T-helper 2 cell treated with Interferon-gamma antibody and Interleukin-4, amounts not matched to agents 5 μg/mL and 100 μg/mL, for 36 hours (primary cell): ENCODE results near the gene SEPTIN10.

ENCODE experiments used
- DNase-seq: peaks from one replicate; pipeline ENCODE4 v3.0.0; 2021; ENCODE audit warnings: low spot score
- H3K27ac Mint-ChIP-seq: one replicate; pipeline ENCODE4 v1.8.0; 2021; ENCODE audit warnings: mild to moderate bottlenecking, mixed read lengths
- H3K27me3 Mint-ChIP-seq: one replicate; pipeline ENCODE4 v1.8.0; 2021; ENCODE audit warnings: low read depth, mixed read lengths
- H3K36me3 Mint-ChIP-seq: one replicate; pipeline ENCODE4 v1.8.0; 2021; ENCODE audit warnings: low read depth, mixed read lengths
- H3K4me1 Mint-ChIP-seq: one replicate; pipeline ENCODE4 v1.8.0; 2021; ENCODE audit warnings: low read depth, mixed read lengths
- H3K4me3 Mint-ChIP-seq: one replicate; pipeline ENCODE4 v1.8.0; 2022; ENCODE audit warnings: mild to moderate bottlenecking, moderate library complexity, mixed read lengths
- H3K9me3 Mint-ChIP-seq: one replicate; pipeline ENCODE4 v1.8.0; 2021; ENCODE audit warnings: mixed read lengths

SEPTIN10 gene

DNA sequence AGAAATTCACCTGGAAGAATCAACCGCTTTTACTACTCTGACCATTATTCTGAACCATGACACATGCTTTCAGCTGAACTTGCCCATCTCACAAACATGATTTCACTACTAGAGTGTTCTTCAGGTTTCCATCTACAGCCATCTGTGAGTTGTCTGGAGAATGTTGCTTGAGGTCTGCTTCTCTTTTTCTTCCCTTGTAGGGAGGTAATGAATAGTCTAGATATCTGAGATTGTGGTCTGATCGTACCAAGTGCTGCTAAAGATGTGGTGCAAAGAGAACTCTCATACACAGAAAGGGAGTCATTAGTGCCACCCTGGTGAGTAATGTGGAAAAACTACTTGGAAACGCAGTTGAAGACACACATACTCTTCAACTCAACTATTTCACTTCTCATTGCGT lies 10.6 kb upstream of the SEPTIN10 start:
- Mint-ChIP-seq H3K27ac (no peak overlapping the region), H3K4me1 (no peaks in the 10 kb centered on the region), H3K9me3 (no peaks in the 10 kb centered on the region), H3K27me3 (peaks cover 5% of the 10 kb centered on the region), H3K36me3 (no peaks in the 10 kb centered on the region), H3K4me3 (no peak overlapping the region)
- no peak for DNase-seq

DNA sequence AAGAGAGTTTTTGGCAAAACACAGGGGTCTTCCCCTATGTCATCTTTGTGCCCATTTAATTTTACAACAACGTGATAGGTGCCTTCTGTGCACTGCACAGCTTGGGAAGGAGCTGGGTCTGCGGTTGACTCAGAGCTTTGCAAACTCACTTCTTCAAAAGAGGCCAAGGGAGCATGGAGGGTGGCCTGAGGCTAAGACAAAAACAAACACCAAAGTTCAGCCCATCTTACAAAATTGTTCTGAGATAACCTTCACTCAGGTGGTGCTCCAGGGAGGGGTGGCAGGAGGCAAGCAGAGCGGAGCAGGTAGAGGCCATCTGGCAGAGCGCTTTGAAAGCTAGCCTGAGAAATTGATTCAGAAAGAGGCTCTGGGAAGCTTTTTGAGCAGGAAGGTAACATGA lies 10.2 kb upstream of the SEPTIN10 start:
- H3K4me1 Mint-ChIP-seq: no peaks in the 10 kb centered on the region
- H3K27ac Mint-ChIP-seq: no peak overlapping the region
- no peaks in the 10 kb centered on the region for H3K36me3 Mint-ChIP-seq
- H3K4me3 Mint-ChIP-seq: no peak overlapping the region
- no peaks in the 10 kb centered on the region for H3K9me3 Mint-ChIP-seq
- H3K27me3 Mint-ChIP-seq: peaks cover 10% of the 10 kb centered on the region
- DNase-seq: no peak

DNA sequence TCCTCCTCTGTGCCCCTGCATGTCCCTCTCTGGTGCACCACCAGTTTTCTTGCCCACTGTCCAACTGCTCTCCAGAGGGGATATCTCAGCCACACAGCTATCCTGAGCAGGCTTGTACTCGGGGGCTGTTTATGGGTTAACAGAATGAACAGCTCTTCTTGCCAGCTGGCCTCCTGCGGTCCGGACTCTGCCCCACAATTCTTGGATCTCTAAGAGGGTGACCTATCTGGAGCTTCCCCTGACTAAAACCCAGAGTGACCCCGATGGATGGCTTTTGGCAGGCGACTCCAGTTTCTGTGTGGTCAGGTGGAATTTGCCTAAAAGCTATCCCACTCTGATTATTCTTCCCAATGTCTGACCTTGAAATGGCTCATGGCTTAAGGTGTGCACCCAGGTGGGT lies 9.5 kb upstream of the SEPTIN10 start:
- Mint-ChIP-seq H3K4me3 (no peak overlapping the region), H3K27ac (no peak overlapping the region), H3K27me3 (peaks cover 16% of the 10 kb centered on the region), H3K4me1 (no peaks in the 10 kb centered on the region), H3K36me3 (no peaks in the 10 kb centered on the region), H3K9me3 (no peaks in the 10 kb centered on the region)
- DNase-seq: no peak

DNA sequence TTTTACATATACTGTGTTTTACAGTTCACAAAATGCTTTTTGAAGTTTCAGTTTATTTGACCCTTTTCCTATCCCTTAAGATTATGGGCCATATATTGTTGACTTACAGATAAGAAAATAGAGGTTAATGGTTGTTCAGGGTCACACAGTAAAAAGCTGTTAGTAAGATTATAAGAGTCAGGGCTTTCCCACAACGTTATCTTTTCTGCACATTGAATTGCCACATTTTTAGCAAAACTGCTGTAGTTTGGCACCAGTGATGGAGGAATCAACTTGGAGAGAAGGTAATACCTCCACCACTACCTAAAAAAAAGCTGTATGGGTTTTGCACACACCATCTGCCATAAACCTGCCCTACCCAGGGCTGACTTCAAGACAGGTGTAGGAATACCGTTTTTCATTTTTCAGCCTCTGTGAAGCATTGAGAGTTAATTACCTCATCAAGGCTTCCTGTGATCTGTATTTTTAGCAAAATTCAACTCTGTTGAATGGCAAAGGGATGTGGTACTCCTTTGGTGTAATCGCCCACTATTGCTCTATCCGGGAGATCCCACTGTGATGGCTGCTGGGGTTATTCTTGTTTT lies 5.4 kb upstream of the SEPTIN10 start:
- peaks cover 43% of the 10 kb centered on the region for H3K27me3 Mint-ChIP-seq

DNA sequence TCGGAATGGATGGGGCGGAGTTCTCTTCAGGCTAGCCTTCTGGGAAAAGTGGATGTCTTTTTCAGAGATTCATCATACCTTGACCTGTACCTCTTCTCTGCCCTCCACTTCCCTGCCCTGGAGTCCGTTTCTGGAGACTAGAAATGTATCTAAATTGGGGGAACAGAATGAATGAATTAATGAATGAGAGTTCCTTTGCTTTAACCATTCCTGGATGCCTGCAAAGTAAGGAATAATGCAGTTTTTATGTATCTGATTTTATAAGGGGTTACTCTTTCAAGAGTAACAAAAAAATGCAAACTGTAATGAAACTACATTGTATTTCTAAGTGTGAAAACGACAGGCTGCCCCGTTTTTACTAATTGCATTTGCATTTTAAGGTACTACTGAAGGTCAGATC lies 2.4 kb upstream of the SEPTIN10 start:
- Mint-ChIP-seq H3K27me3 (peaks cover 63% of the 10 kb centered on the region), H3K4me1 (peaks cover 3% of the 10 kb centered on the region), H3K27ac (no peak overlapping the region), H3K4me3 (no peak overlapping the region), H3K9me3 (no peaks in the 10 kb centered on the region), H3K36me3 (no peaks in the 10 kb centered on the region)
- no peak for DNase-seq

More for the DNA sequence above, 5.4 kb upstream of the SEPTIN10 start:
- H3K4me3 Mint-ChIP-seq: no peak overlapping the region
- H3K27ac Mint-ChIP-seq: no peak overlapping the region
- no peaks in the 10 kb centered on the region for H3K4me1 Mint-ChIP-seq
- DNase-seq: no peak
- no peaks in the 10 kb centered on the region for H3K36me3 Mint-ChIP-seq
- no peaks in the 10 kb centered on the region for H3K9me3 Mint-ChIP-seq

DNA sequence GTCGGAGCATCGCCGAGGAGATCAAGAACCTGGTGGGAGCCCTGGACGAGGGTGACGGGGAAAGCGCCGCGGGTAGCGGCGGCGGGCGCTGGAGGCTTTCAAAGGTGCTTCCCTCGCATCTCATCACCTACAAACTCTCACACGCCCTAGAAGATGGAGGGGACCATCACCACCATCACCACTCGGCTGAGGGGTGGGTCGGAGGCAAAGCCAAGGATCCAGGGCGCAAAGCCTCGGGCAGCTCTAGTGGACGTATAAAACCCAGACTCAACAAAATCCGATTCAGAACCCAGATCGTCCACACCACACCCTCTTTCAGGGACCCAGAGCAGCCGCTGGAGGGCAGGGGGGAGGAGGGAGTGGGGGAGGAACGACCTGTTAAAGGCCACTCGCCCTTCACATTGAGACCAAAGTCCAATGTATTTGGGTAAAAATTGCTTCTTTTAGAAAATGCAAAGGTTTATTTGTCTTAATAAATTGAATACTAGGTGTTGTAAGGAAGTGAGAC lies 1.9 kb upstream of the SEPTIN10 start:
- Mint-ChIP-seq H3K36me3 (no peaks in the 10 kb centered on the region), H3K4me3 (peak overlapping the region; percentile 48), H3K4me1 (peaks cover 3% of the 10 kb centered on the region), H3K27ac (no peak overlapping the region), H3K9me3 (no peaks in the 10 kb centered on the region), H3K27me3 (peaks cover 68% of the 10 kb centered on the region)
- DNase-seq: no peak

DNA sequence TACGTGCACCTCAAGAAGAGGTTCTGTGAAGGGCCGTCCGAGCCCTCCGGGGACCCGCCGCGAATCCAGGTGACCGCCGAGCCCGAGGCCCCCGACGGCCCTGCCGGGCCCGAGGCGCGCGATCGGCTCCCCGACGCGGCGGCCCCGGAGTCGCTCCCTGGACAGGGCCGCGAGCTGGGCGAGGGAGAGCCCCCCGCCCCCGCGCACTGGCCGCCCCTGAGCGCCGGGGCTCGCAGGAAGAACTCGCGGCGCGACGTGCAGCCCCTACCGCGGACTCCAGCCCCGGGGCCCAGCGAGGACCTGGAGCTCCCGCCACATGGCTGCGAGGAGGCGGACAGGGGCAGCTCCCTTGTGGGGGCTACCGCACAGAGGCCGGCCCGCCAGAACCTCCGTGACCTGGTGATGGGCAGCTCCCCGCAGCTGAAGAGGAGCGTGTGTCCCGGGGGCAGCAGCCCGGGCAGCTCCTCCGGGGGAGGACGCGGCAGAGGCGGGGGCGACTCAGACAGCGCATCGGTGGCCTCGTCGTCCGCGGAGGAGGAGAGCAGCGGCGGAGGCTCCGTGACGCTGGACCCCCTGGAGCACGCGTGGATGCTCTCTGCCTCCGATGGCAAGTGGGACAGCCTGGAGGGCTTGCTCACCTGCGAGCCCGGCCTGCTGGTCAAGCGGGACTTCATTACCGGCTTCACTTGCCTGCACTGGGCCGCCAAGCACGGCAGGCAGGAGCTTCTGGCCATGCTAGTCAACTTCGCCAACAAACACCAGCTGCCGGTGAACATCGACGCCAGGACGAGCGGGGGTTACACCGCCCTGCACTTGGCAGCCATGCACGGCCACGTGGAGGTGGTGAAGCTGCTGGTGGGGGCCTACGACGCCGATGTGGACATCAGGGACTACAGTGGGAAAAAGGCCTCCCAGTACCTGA lies 1.2 kb upstream of the SEPTIN10 start:
- no peak for DNase-seq
- Mint-ChIP-seq H3K27ac (no peak overlapping the region), H3K9me3 (no peaks in the 10 kb centered on the region), H3K27me3 (peaks cover 72% of the 10 kb centered on the region), H3K4me3 (peak overlapping the region; percentile 48), H3K36me3 (no peaks in the 10 kb centered on the region), H3K4me1 (peaks cover 3% of the 10 kb centered on the region)

DNA sequence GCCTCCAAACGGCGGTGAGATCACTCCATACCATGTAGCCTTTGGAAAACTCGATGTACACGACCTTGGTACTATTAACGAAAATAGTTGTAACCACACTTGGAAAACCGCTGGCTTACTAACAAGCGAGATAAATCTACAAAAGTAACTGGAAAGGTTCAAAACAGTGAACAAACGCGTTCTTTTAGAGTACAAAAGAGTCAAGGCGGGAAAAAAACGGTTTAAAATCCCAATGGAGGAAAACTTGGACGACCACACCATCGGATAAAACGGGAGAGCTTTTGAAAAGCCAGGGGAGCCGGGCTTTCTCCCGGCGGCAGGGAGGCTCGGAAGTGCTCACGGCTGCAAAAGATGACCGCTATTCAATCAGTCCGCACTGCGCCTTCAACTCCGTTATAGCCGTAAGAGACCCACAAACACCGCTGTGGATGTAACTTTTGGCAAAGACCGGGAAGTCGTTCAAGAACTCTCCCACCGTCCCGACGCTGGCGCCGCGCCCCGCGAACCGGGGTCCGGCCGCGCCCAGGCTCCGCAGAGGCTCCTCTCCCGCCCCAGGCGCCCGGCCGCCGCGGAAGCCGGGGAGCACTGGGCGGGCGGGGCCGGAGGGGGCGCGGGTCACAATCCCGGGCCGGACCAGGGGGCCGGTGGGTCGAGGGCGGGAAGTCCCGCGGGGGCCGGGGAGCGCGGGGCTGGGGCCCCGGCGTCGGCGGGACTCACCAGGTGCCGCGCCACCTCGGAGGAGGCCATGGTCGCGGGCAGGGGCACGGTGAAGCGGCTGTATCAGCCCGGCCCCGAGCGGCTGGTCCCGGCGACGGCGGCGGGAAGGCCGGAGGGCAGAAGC lies 465 bp downstream of the SEPTIN10 start:
- Mint-ChIP-seq H3K27ac (no peak overlapping the region), H3K4me1 (peaks cover 10% of the 10 kb centered on the region), H3K9me3 (no peaks in the 10 kb centered on the region), H3K36me3 (no peaks in the 10 kb centered on the region), H3K27me3 (peaks cover 72% of the 10 kb centered on the region), H3K4me3 (peak overlapping the region; percentile 69)
- no peak for DNase-seq

DNA sequence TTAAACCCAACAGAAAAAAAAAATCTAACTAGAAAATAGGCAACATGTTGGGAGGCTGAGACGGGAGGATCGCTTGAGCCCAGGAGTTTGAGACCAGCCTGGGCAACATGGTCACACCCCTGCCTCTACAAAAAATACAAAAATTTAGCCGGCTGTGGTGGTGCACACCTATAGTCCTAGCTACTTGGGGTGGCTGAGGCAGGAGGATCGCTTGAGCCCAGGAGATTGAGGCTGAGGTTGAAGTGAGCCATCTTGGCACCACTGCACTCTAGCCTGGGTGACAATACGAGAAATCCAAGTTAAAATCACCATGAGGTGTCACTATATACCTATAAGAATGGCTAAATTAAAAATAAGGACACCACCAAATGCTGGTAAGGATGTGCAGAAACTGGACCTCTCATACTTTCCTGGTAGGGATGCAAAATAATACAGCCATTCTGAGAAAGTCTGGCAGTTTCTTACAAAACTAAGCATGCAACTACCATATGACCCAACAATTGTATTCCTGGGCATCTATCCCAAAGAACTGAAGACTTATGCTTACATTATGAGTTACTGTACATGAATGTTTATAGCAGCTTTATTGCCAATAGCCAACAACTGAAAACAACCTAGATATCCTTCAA lies 2.2 kb downstream of the SEPTIN10 start:
- H3K4me3 Mint-ChIP-seq: no peak overlapping the region
- no peaks in the 10 kb centered on the region for H3K36me3 Mint-ChIP-seq
- no peak overlapping the region for H3K27ac Mint-ChIP-seq
- peaks cover 65% of the 10 kb centered on the region for H3K27me3 Mint-ChIP-seq
- no peaks in the 10 kb centered on the region for H3K9me3 Mint-ChIP-seq
- H3K4me1 Mint-ChIP-seq: peaks cover 10% of the 10 kb centered on the region
- no peak for DNase-seq

DNA sequence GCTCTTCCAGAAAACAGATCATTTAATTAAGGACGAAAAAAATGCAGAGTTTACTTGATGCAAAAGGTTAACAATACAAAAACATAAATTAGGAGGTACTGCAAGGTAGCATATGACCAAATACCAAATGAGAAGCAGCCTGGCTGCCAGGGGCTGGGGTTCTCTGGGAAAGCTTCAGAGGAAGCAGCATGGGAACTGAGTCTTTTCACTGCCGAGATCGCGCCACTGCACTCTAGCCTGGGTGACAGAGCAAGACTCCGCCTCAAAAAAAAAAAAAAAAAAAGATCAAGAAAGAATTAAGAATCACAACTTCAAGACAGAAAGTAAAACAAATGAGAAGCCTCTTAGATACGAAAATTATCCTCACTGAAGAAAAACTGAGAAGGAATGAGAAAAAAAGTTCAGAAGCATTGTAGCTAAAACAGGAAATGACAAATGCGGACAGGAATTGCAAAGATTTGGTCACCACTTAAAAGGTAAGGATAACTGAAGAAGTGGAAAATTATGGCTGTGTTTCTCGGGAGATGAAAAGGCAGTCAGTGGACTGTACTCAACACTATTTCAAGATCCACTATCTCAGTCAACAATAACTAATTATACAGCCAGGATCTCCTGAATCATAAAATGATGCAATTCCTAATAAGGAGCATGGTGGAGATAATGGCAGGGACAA lies 4.3 kb downstream of the SEPTIN10 start:
- H3K27me3 Mint-ChIP-seq: peaks cover 52% of the 10 kb centered on the region
- no peaks in the 10 kb centered on the region for H3K9me3 Mint-ChIP-seq
- H3K4me3 Mint-ChIP-seq: no peak overlapping the region
- H3K27ac Mint-ChIP-seq: no peak overlapping the region
- DNase-seq: no peak
- H3K36me3 Mint-ChIP-seq: no peaks in the 10 kb centered on the region
- H3K4me1 Mint-ChIP-seq: peaks cover 10% of the 10 kb centered on the region

DNA sequence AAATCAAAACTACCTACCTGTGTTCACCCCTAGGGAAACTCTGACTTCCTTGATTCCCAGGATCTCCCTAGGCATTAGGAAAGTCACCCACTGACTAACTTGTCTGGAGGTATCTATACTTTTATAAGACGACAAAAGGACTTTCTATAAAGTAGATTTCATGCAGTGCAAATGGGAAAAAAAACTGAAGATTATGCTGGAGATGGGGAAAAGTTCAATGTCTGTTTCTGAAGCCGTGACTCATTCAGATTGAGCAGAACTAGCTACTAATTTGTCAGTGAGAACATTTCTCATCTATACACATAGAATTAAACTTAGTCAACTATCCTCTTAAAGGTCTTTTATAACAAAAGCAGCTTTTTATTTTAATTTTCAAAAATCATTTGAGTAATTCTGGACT lies 6.0 kb downstream of the SEPTIN10 start:
- H3K4me3 Mint-ChIP-seq: no peak overlapping the region
- DNase-seq: no peak
- H3K27me3 Mint-ChIP-seq: peaks cover 43% of the 10 kb centered on the region
- no peaks in the 10 kb centered on the region for H3K9me3 Mint-ChIP-seq
- peaks cover 8% of the 10 kb centered on the region for H3K4me1 Mint-ChIP-seq
- H3K36me3 Mint-ChIP-seq: no peaks in the 10 kb centered on the region
- no peak overlapping the region for H3K27ac Mint-ChIP-seq

DNA sequence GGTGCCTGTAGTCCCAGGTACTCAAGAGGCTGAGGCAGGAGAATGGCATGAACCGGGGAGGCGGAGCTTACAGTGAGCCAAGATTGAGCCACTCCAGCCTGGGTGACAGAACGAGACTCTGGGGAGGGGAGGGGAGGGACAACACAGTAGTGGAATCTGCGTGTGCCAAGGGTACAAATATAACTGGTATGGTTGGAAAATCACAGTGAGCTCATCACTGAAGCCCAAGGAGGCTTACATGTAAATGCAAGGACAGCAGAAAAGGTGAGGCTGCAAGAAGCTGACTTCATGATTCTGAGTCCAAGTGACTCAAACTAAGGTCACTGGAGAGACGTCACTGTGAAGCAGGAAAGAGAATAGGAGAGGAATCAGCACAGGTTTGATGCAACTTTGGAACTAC lies 9.2 kb downstream of the SEPTIN10 start:
- Mint-ChIP-seq H3K9me3 (no peaks in the 10 kb centered on the region), H3K27me3 (peaks cover 25% of the 10 kb centered on the region), H3K4me3 (no peak overlapping the region), H3K4me1 (peaks cover 4% of the 10 kb centered on the region), H3K36me3 (no peaks in the 10 kb centered on the region), H3K27ac (no peak overlapping the region)
- no peak for DNase-seq

DNA sequence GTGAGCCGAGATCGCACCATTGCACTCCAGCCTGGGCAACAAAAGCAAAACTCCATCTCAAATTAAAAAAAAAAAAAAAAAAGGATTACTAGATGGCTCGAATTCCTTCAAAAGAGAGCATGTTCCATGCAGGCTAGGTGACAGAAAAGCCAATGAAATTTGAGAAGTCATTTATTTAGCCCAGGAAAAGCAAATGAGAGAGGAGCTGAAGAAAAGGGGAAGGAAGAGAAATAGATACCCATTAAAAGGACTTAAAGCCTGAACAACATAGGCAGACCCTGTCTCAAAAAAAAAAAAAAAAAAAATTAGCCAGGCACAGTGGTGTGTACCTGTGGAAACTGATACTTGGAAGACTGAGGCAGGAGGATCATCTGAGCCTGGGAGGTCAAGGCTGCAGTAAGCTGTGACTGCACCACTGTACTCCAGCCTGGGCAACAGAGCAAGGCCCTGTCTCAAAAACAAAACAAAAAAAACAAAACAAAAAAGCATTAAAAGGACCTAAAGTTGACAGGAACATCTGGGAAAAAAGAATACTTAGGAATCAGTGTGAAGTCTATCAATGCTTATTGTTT lies 11.1 kb downstream of the SEPTIN10 start:
- Mint-ChIP-seq H3K4me3 (no peak overlapping the region), H3K9me3 (no peaks in the 10 kb centered on the region), H3K4me1 (no peaks in the 10 kb centered on the region), H3K27ac (no peak overlapping the region), H3K36me3 (no peaks in the 10 kb centered on the region), H3K27me3 (peaks cover 12% of the 10 kb centered on the region)
- no peak for DNase-seq
